Endothelial cell (in vitro differentiated cells): ENCODE measurements around the gene SENP3. TPM values are rescaled to one million over a fixed set of nuclear protein-coding genes. Genes with fewer than 3 reads are reported as not detected.

Experiments
- DNase-seq: peaks from one replicate; pipeline ENCODE4 v3.0.0; 2021; ENCODE audit warnings: low spot score
- H3K27ac Mint-ChIP-seq: one replicate; pipeline ENCODE4 v1.8.0; 2021; ENCODE audit warnings: mixed read lengths, inconsistent platforms; ENCODE audit not compliant: unreplicated experiment
- H3K27me3 Mint-ChIP-seq: one replicate; pipeline ENCODE4 v1.8.0; 2021; ENCODE audit warnings: mild to moderate bottlenecking, moderate library complexity, mixed read lengths, inconsistent platforms; ENCODE audit not compliant: unreplicated experiment
- H3K36me3 Mint-ChIP-seq: one replicate; pipeline ENCODE4 v1.8.0; 2021; ENCODE audit warnings: mild to moderate bottlenecking, low read depth, mixed read lengths, inconsistent platforms; ENCODE audit not compliant: unreplicated experiment
- H3K4me1 Mint-ChIP-seq: one replicate; pipeline ENCODE4 v1.8.0; 2021; ENCODE audit warnings: mild to moderate bottlenecking, mixed read lengths, inconsistent platforms; ENCODE audit not compliant: unreplicated experiment
- H3K4me3 Mint-ChIP-seq: one replicate; pipeline ENCODE4 v1.8.0; 2021; ENCODE audit warnings: mild to moderate bottlenecking, mixed read lengths, inconsistent platforms; ENCODE audit not compliant: unreplicated experiment
- H3K9me3 Mint-ChIP-seq: one replicate; pipeline ENCODE4 v1.8.0; 2021; ENCODE audit warnings: mixed read lengths, inconsistent platforms; ENCODE audit not compliant: unreplicated experiment
- CTCF ChIP-seq: fragments of 200-600 bp; sonication (generic); IDR thresholded peaks from one replicate; pipeline ENCODE4 v1.5.0; 2021; ENCODE audit warnings: antibody characterized with exemption; ENCODE audit not compliant: unreplicated experiment
- total RNA-seq: library from RNA; stranded (reverse); fragmentation: NEBNext Ultra II Directional; extraction: Animal tissue kit (Norgen Biotek cat#: 25700); gene quantifications from one replicate; pipeline ENCODE4 v1.2.1, GENCODE V29; 2021; ENCODE audit not compliant: unreplicated experiment

SENP3 gene
- total RNA-seq, 1 donor from 2014 or later, result 57.8 TPM

GRCh38 chr17:7562208-7562605 lies 488 bp downstream of the SENP3 start:
- TF ChIP-seq CTCF, result no peak
- H3K9me3 Mint-ChIP-seq, result no peaks in the 10 kb centered on the region
- no peak for DNase-seq
- peaks cover 20% of the 10 kb centered on the region for H3K36me3 Mint-ChIP-seq
- peaks cover 9% of the 10 kb centered on the region for H3K27me3 Mint-ChIP-seq
- H3K4me1 Mint-ChIP-seq, result peaks cover 33% of the 10 kb centered on the region
- H3K27ac Mint-ChIP-seq, result peak overlapping the region; percentile 81
- peak overlapping the region; percentile 96 for H3K4me3 Mint-ChIP-seq

- DNase-seq, result no peak
- peak overlapping the region; percentile 96 for H3K4me3 Mint-ChIP-seq
- TF ChIP-seq CTCF, result no peak
- peak overlapping the region; percentile 81 for H3K27ac Mint-ChIP-seq
- H3K4me1 Mint-ChIP-seq, result peaks cover 24% of the 10 kb centered on the region
- no peaks in the 10 kb centered on the region for H3K9me3 Mint-ChIP-seq
- peaks cover 9% of the 10 kb centered on the region for H3K27me3 Mint-ChIP-seq
- H3K36me3 Mint-ChIP-seq, result peaks cover 25% of the 10 kb centered on the region
These were observed 1.6 kb downstream of the SENP3 start for GRCh38 chr17:7563115-7563869.

GRCh38 chr17:7569571-7569970 lies 7.9 kb downstream of the SENP3 start:
- DNase-seq, result no peak
- H3K4me3 Mint-ChIP-seq, result peak overlapping the region; percentile 2
- H3K27ac Mint-ChIP-seq, result peak overlapping the region; percentile 16
- H3K4me1 Mint-ChIP-seq, result peaks cover 21% of the 10 kb centered on the region
- no peaks in the 10 kb centered on the region for H3K9me3 Mint-ChIP-seq
- H3K36me3 Mint-ChIP-seq, result peaks cover 55% of the 10 kb centered on the region
- TF ChIP-seq CTCF, result no peak
- peaks cover 7% of the 10 kb centered on the region for H3K27me3 Mint-ChIP-seq

GRCh38 chr17:7570351-7570750 lies 8.6 kb downstream of the SENP3 start:
- Mint-ChIP-seq H3K9me3 (no peaks in the 10 kb centered on the region), H3K4me3 (peak overlapping the region; percentile 25), H3K27ac (peak overlapping the region; percentile 48), H3K27me3 (peaks cover 10% of the 10 kb centered on the region), H3K36me3 (peaks cover 63% of the 10 kb centered on the region), H3K4me1 (peaks cover 29% of the 10 kb centered on the region)
- no peak for DNase-seq
- no peak for TF ChIP-seq CTCF

- peaks cover 10% of the 10 kb centered on the region for H3K27me3 Mint-ChIP-seq
- peak overlapping the region; percentile 98 for H3K4me3 Mint-ChIP-seq
- peaks cover 46% of the 10 kb centered on the region for H3K4me1 Mint-ChIP-seq
- H3K9me3 Mint-ChIP-seq, result no peaks in the 10 kb centered on the region
- peaks cover 74% of the 10 kb centered on the region for H3K36me3 Mint-ChIP-seq
- TF ChIP-seq CTCF, result no peak
- H3K27ac Mint-ChIP-seq, result peak overlapping the region; percentile 99
- DNase-seq, result no peak
These were observed 10.5 kb downstream of the SENP3 start for GRCh38 chr17:7572338-7572587.
